ENCODE results near the gene KIF2A.

Gene KIF2A

GRCh38 chr5:62291829-62292228 lies 14.2 kb upstream of the KIF2A start:
- DNase-seq (ENCODE audit: low read depth), result peak; percentile 67

DNA sequence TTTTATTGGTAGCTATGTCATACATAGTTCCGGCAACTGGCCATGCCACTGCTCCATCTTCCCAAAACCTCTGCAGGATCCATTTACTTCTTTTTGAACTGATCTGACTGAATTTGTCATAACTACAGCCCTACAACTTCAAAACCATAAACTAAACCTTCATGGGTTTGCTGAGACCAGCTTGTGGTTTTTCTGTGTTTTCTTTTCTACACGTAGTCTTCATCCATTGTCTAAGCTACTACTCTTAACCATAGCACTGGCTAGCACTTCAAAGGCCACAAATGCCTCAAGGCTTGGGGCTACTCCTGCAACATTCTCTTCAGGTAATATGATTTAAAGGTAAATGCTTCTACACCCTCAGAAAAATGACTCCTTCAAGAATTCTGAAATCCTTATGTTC lies 9.0 kb upstream of the KIF2A start:
- no peak for DNase-seq (ENCODE audit: low read depth)

GRCh38 chr5:62298118-62298517 lies 7.9 kb upstream of the KIF2A start:
- no peak for DNase-seq (ENCODE audit: low read depth)

GRCh38 chr5:62299101-62299500 lies 6.9 kb upstream of the KIF2A start:
- no peak for DNase-seq (ENCODE audit: low read depth)

- no peak for DNase-seq (ENCODE audit: low read depth)
Observed at GRCh38 chr5:62299600-62299999, 6.4 kb upstream of the KIF2A start.

- DNase-seq (ENCODE audit: low read depth), result no peak
Observed at GRCh38 chr5:62305358-62305714, 670 bp upstream of the KIF2A start.

DNA sequence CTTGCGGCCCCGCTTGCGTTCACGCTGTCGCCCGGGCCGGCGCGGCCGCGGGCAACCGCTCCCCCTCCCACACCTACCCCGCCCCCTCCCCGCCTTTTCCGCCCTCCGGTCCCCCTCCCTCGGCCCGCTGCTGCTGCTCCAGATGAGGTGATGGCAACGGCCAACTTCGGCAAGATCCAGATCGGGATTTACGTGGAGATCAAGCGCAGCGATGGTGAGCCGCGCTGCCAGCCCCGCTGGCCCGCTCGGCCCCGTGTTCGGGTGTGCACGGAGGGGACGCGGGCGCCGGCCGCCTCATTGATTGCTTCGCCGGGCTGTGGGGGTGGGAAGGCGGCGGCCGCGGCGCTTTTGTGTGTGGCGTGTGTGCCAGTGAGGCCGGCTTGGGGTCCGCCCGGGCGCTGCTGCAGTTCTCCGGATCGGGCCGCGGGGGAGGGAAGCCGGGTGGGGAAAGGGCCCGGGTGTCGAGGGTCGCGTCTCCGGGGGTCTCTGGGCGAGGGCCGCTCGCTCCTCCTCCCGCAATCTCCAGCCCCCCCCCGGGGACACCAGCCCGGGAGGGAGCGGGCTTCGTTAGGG lies 403 bp downstream of the KIF2A start:
- no peak for DNase-seq (ENCODE audit: low read depth)

DNA sequence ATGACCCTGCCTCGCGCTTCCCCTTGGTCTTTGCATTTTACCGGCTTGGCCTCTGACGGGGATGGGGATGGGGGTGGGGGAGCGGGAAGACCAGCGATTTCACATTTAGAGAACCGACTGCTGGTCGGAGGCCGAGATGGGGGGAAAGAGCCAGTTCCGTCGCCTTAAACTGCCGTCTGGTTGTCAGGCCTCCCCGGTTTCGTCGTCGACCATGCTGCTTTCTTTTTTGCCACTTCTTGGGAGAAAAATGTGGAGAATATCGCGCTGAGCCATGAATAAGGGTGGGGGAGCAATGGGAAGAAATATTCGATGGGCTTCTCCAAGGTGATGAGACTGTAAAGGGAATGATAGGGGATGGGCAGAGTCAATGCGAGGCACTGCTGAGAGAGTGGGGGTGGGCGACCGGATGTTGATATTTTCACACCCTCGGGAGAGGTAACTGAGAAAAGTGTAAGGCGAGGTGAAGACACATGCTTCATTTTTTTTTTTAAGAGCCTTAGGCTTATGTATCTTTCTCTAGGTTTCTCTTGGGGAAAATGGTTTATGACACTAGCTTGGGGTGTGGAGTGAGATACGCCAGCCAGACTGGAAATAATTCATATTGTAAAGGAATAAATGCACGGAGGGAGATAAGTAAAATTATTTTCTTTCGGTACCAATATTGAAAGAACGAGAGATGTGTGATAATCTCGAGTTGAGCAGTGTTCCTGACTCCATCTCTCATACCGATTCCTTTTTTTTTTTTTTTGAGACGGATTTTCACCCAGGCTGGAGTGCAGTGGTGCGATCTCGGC lies 1.1 kb downstream of the KIF2A start:
- peak; percentile 12 for DNase-seq (ENCODE audit: low read depth)

DNA sequence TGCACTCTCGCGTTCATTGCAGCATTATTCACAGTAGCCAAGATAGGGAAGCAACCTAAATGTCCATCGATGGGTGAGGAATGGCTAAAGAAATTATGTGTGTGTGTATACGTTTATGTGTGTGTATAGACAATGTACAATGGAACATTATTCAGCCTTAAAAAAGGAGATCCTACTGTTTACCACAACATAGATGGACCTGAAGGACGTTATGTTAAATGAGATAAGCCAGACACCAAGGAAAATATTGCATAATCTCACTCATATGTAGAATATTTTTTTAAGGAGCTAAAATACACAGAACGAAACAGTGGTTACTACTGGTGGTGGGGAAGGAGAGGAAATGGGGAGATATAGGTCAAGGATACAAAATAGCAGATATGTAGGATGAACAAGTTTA lies 2.4 kb downstream of the KIF2A start:
- no peak for DNase-seq (ENCODE audit: low read depth)

DNA sequence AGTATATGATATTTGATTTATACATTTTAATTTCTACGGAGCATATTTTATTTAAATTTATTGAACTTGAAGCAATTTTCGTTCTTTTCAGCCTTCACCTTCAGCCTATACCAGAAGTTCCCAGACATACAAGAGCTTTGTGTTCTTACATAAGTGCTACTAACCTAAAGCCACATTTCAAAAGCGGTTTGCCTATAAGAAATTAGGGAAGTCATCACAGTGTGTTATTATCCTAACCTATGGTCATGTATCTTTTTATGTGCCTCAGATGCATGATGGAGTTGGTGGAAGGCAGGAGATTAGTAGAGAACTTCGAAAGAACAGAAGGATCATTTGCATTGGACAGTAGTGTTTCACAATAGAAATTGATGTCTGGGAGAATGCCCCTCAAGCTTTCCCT lies 3.1 kb downstream of the KIF2A start:
- no peak for DNase-seq (ENCODE audit: low read depth)

- no peak for DNase-seq (ENCODE audit: low read depth)
Observed at GRCh38 chr5:62310426-62311143, 4.6 kb downstream of the KIF2A start.

DNA sequence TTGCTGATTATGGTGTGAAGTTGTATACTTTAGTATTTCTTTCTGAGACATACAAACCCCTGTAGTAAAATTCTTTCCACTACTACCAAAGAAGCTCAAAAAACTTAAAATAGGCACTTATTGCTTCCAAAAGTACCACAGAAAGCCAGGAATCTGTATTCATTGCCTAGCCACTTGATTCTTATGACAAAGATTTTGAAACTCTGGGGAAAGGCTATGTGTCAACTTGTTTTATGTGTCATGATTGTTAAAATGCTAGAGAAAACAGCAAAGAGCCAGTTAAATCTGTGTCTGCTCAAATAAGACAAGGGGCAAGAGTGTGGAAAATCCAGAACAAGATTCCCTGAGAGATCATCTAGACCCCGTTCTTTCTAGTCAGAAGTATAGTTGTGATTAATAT lies 6.0 kb downstream of the KIF2A start:
- DNase-seq (ENCODE audit: low read depth), result no peak

GRCh38 chr5:62312674-62313073 lies 6.7 kb downstream of the KIF2A start:
- no peak for DNase-seq (ENCODE audit: low read depth)

DNA sequence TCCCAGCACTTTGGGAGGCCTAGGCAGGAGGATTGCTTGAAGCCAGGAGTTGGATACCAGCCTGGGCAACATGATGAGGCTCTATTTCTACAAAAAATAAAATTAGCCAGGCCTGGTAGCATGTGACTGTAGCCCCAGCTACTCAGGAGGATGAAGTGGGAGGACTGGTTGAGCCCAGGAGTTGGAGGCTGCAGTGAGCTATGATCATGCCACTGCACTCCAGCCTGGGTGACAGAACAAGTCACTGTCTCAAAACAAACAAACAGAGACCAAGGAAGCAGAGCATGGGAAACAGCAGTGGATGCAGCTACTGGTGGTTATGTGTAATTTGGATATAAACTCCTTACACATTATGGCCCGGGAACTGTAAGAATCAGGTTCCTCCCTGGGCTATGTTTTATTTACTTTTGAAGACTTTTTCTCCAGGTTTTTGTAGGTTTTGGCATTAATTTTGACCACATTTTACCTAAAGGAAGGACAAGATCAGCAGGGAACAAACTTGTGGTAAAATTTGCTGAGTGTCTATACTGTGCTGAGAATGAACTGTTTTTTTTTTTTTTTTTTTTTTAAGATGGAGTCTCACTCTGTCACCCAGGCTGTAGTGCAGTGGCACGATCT lies 8.3 kb downstream of the KIF2A start:
- no peak for DNase-seq (ENCODE audit: low read depth)

DNA sequence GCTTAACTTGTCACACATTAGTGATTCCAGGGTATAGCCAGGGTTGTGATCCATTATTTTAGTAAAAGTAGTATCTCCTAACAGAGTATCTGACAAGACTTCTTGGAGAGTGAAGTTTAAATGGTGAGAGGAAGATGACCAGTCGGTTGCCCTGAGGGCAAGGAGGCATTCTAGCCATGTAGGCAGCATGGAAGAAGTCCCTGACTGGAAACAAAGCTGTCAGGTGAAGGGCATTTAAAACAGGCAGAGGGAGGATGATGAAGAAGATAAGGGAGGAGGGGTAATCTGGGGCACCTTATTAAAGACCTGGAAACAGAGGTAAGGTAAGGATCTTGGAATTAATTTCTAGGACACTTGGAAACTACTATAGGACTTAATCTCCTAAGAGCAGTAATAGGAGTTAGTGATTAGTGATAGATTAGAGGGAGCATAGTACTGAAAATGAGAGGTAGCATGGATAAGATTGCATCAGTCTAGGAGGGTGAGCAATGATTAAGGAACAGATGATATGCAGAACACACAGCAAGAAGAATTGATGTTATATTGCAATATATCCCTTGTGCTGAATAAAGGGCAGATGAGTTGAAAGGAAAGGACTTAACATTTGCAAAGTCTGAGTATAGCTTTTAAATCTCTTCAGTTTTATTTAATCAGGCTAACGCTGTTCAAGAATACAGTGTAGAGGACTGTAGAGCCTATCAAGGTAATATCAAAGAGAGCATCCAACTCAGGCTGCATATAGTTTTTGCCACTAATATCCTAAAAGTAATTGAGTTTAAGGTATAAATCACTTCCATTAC lies 9.6 kb downstream of the KIF2A start:
- no peak for DNase-seq (ENCODE audit: low read depth)

DNA sequence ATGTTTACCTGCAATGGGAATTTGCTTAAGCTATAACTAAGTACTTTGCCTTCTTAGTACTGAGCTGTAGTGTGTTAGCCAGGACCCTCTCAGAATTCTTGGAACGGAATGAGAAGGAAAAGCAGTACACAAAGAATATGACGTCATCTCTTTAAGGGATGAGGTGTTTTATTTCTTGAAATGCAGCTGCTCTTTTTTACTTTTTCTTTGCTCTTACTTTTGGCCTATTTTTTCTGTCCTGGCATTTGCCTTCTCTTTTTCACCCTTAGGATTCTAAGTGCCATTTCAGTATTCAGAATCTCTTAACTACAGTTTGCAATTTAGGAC lies 10.1 kb downstream of the KIF2A start:
- DNase-seq (ENCODE audit: low read depth), result no peak

GRCh38 chr5:62317810-62318209 lies 11.8 kb downstream of the KIF2A start:
- DNase-seq (ENCODE audit: low read depth), result no peak

DNA sequence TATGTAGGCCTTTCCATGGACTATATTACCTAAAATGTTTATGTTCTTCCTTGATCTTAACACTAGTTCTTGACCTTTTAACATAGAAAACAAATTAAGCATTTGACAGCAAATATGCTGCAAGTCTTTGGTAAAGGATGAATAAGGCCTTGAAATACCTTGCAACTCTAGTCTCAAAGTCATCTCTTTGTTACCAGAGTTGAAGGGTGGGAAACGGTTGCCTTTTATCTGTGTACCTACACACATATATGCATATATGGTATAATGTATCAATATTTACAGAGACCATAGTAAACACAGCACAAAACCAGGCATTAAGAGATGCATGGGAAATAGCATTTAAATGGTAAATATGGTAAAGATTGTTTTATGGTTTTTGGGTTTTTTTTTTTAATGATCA lies 16.5 kb downstream of the KIF2A start:
- no peak for DNase-seq (ENCODE audit: low read depth)

GRCh38 chr5:62326302-62326701 lies 20.3 kb downstream of the KIF2A start:
- DNase-seq (ENCODE audit: low read depth), result no peak

- no peak for DNase-seq (ENCODE audit: low read depth)
Observed at GRCh38 chr5:62326702-62327101, 20.7 kb downstream of the KIF2A start.

DNA sequence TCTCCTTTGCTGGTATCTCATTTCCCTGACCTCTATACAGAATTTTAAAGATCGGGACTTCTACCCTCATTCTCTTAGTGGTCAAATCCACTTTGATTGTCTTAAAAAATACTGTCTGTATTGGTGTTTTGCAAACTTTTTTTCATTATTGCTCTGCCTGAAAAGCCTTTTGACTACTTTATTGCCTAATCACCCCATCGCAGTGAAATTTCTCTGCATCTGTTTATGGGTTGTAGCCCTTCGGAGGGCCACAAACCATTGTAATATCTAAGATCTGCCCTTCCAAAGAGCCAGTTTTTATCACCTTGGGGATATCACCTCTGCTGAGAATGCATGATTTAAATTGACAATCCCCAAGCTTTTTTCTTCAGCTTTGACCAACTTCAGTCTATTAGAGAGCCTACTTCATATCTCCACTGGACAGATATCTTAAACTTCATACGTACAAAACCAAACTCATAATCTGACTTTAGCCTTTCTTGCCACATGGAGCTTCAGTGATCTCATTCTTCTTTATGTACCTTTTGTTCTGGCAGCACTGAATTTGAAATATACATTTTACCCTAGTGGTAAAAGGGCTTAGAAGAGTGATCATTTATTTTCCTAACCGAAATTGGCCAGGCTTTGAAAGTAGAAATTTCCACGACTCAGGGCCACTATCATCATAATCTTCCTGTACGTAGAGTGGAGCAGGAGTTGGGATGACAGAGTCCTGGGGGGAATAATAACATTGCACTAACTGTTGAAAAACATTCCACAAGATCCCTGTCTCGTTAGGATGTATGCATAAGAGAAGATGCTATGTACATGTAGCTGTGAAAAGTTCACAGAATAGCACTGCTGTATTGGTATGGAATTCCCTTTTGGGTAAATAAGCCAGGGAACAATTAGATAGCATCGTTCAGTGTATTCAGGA lies 21.4 kb downstream of the KIF2A start:
- DNase-seq (ENCODE audit: low read depth), result no peak
